Measurements from ENCODE around the gene MBNL1.

MBNL1 gene

DNA sequence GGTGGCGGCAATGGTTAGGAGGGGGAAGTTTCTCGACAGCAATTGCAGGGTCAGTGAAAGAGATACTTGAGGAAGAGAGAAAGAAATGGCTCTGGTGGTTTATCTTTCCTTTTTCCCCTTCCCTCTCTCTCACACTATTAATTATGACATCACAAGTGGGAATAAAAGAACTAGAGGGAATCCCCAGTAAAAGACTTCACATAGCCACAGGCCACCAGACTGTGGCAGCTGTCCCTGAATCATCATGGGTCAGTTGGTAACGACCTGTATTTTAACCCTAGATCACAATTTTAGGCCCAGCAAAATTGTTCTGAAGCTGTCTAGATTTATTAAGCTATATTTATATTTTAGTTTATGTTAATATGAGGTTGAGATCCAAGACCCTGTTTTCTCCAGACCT lies 40.3 kb downstream of the MBNL1 start:
- DNase-seq = no peak
- TF ChIP-seq EZH2phosphoT487 (IDR thresholded peaks at IDR 0.05; ENCODE audit: low read length) (no peak), CTCF (IDR thresholded peaks at IDR 0.05; ENCODE audit: low read length) (no peak), EZH2 (optimal IDR thresholded peaks at IDR 0.05; ENCODE audit: low read depth, low read length) (no peak)
- no peaks in the 10 kb centered on the region for H3K9me2 ChIP-seq (replicated peaks; ENCODE audit: insufficient read depth, low read length)
- H3K36me3 ChIP-seq (replicated peaks; ENCODE audit: insufficient read depth, low read length) = peaks cover 7% of the 10 kb centered on the region; the same call in 1 of the 2 replicates
- no peak overlapping the region for H2AFZ ChIP-seq (ENCODE audit: low read length)
- H3K9ac ChIP-seq (ENCODE audit: low read length) = no peak overlapping the region
- peaks cover 100% of the 10 kb centered on the region for H3K79me2 ChIP-seq (ENCODE audit: low read length)
- no peaks in the 10 kb centered on the region for H3K27me3 ChIP-seq (replicated peaks; ENCODE audit: insufficient read depth, low read length)
- no peaks in the 10 kb centered on the region for H3K9me3 ChIP-seq (replicated peaks; ENCODE audit: insufficient read depth, low read length)
- no peak overlapping the region for H3K4me2 ChIP-seq (ENCODE audit: low read depth, low read length)
- no peak overlapping the region for H3K27ac ChIP-seq (ENCODE audit: low read length)
- H3K4me3 ChIP-seq (ENCODE audit: low read length) = no peak overlapping the region
- H4K20me1 ChIP-seq (ENCODE audit: insufficient read depth, low read length) = peaks cover 40% of the 10 kb centered on the region
- H3F3A ChIP-seq (ENCODE audit: insufficient read depth, low read length) = no peaks in the 10 kb centered on the region; the same call in 1 of the 2 replicates
- no peaks in the 10 kb centered on the region for H3K4me1 ChIP-seq (ENCODE audit: low read length)

- H3K4me2 ChIP-seq (ENCODE audit: low read depth, low read length) = no peak overlapping the region
- H3F3A ChIP-seq (ENCODE audit: insufficient read depth, low read length) = no peaks in the 10 kb centered on the region; the same call in 1 of the 2 replicates
- H3K79me2 ChIP-seq (ENCODE audit: low read length) = peaks cover 100% of the 10 kb centered on the region
- H4K20me1 ChIP-seq (ENCODE audit: insufficient read depth, low read length) = peaks cover 42% of the 10 kb centered on the region
- no peaks in the 10 kb centered on the region for H3K9me2 ChIP-seq (replicated peaks; ENCODE audit: insufficient read depth, low read length)
- no peak overlapping the region for H3K9ac ChIP-seq (ENCODE audit: low read length)
- TF ChIP-seq EZH2phosphoT487 (IDR thresholded peaks at IDR 0.05; ENCODE audit: low read length) = no peak
- no peak for TF ChIP-seq EZH2 (optimal IDR thresholded peaks at IDR 0.05; ENCODE audit: low read depth, low read length)
- no peak for TF ChIP-seq CTCF (IDR thresholded peaks at IDR 0.05; ENCODE audit: low read length)
- DNase-seq = no peak
- no peaks in the 10 kb centered on the region for H3K4me1 ChIP-seq (ENCODE audit: low read length)
- H3K9me3 ChIP-seq (replicated peaks; ENCODE audit: insufficient read depth, low read length) = no peaks in the 10 kb centered on the region
- no peak overlapping the region for H2AFZ ChIP-seq (ENCODE audit: low read length)
- no peak overlapping the region for H3K27ac ChIP-seq (ENCODE audit: low read length)
- H3K4me3 ChIP-seq (ENCODE audit: low read length) = no peak overlapping the region
- H3K27me3 ChIP-seq (replicated peaks; ENCODE audit: insufficient read depth, low read length) = no peaks in the 10 kb centered on the region
- H3K36me3 ChIP-seq (replicated peaks; ENCODE audit: insufficient read depth, low read length) = peaks cover 7% of the 10 kb centered on the region; the same call in 1 of the 2 replicates
Observed at GRCh38 chr3:152309535-152310307, 41.0 kb downstream of the MBNL1 start.

DNA sequence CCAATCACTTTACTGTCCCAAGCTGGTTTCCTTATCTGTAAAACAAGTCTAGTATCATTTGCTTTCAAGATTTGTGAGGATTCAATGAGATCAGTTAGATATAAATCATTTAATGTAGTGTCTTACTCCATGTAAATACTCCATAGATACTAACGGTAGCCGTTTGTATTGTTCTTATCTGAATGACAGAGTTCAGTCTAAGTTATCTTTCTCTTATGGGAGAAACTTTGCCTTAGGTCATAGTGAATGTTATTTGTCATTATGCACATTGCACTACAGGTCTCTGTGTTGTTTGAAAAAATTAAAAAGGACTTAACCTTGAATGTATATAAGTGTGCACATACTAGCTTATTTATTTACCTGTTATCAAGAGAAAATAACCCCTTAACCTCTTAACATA lies 44.7 kb downstream of the MBNL1 start:
- H3K36me3 ChIP-seq (replicated peaks; ENCODE audit: insufficient read depth, low read length) = no peaks in the 10 kb centered on the region; the same call in 1 of the 2 replicates
- TF ChIP-seq EZH2 (optimal IDR thresholded peaks at IDR 0.05; ENCODE audit: low read depth, low read length) = no peak
- TF ChIP-seq CTCF (IDR thresholded peaks at IDR 0.05; ENCODE audit: low read length) = no peak
- no peak for TF ChIP-seq EZH2phosphoT487 (IDR thresholded peaks at IDR 0.05; ENCODE audit: low read length)
- H3F3A ChIP-seq (ENCODE audit: insufficient read depth, low read length) = no peaks in the 10 kb centered on the region; the same call in 1 of the 2 replicates
- H4K20me1 ChIP-seq (ENCODE audit: insufficient read depth, low read length) = peaks cover 37% of the 10 kb centered on the region
- H3K9me3 ChIP-seq (replicated peaks; ENCODE audit: insufficient read depth, low read length) = no peaks in the 10 kb centered on the region
- no peaks in the 10 kb centered on the region for H3K27me3 ChIP-seq (replicated peaks; ENCODE audit: insufficient read depth, low read length)
- no peak for DNase-seq
- H3K4me1 ChIP-seq (ENCODE audit: low read length) = 0 out of 2 replicates have a peak, but pooled peaks cover under 1% of the 10 kb centered on the region
- H3K4me2 ChIP-seq (ENCODE audit: low read depth, low read length) = no peak overlapping the region
- no peak overlapping the region for H3K4me3 ChIP-seq (ENCODE audit: low read length)
- H3K27ac ChIP-seq (ENCODE audit: low read length) = no peak overlapping the region
- H3K9me2 ChIP-seq (replicated peaks; ENCODE audit: insufficient read depth, low read length) = no peaks in the 10 kb centered on the region
- H3K79me2 ChIP-seq (ENCODE audit: low read length) = peaks cover 100% of the 10 kb centered on the region
- H2AFZ ChIP-seq (ENCODE audit: low read length) = no peak overlapping the region
- no peak overlapping the region for H3K9ac ChIP-seq (ENCODE audit: low read length)
